Endothelial cell of umbilical vein (primary cell): ENCODE measurements around the gene SH3YL1. TPM values are rescaled to one million over a fixed set of nuclear protein-coding genes. Genes with fewer than 3 reads are reported as not detected.

Experiments used
- BruUV-seq: library from RNA; stranded (reverse); fragments of 400-500 nt; replicated peaks from 2 replicates; lab custom pipeline; 2021; lab: Mats Ljungman, UMichigan
- CTCF ChIA-PET: fragments of 300-600, 350-600 bp; sonication (Branson Sonifier 250); formaldehyde crosslinking; loops from one replicate; lab custom pipeline; 2021; ENCODE audit warnings: antibody characterized with exemption, inconsistent platforms; lab: Charles Lee
- POLR2A ChIA-PET: fragments of 300-600, 350-600 bp; sonication (Branson Sonifier 250); formaldehyde crosslinking; loops from one replicate; lab custom pipeline; 2021; ENCODE audit warnings: antibody characterized with exemption, inconsistent platforms; lab: Charles Lee
- DNase-seq: peaks from one replicate; pipeline ENCODE4 v3.0.0-alpha.2; 2011; ENCODE audit warnings: low read depth, low spot score
- FAIRE-seq: peaks from 2 replicates; lab custom pipeline; 2011; peaks lifted over from hg19 to GRCh38; lab: Jason Lieb, UNC
- H2AFZ ChIP-seq: 2 replicates; pipeline ENCODE4 v1.6.0; 2012; ENCODE audit warnings: low read depth, low read length, control low read depth, inconsistent platforms
- H3K27ac ChIP-seq: 2 replicates; pipeline ENCODE4 v1.5.1; 2011; ENCODE audit warnings: low read depth, mild to moderate bottlenecking, control low read depth, low read length, moderate library complexity; ENCODE audit not compliant: insufficient read depth
- H3K27me3 ChIP-seq, 2 experiments: 2 replicates each; pipeline versions ENCODE4 v1.6.0 to v1.6.1; 2011; ENCODE audit warnings: low read length in 2 of 2, mixed read lengths in 1 of 2; ENCODE audit not compliant: control insufficient read depth in 2 of 2, insufficient read depth in 2 of 2
- H3K36me3 ChIP-seq, 2 experiments: 2 replicates in 1 of 2; 3 replicates in 1 of 2; pipeline ENCODE4 v1.5.1; 2011; ENCODE audit warnings: low read length in 2 of 2, mild to moderate bottlenecking in 1 of 2, moderate library complexity in 1 of 2; ENCODE audit not compliant: control insufficient read depth in 2 of 2, insufficient read depth in 2 of 2; ENCODE audit errors: extremely low read depth in 1 of 2
- H3K4me1 ChIP-seq: 3 replicates; pipeline ENCODE4 v1.5.1; 2011; ENCODE audit warnings: mild to moderate bottlenecking, low read length; ENCODE audit not compliant: control insufficient read depth, insufficient read depth; ENCODE audit errors: extremely low read depth
- H3K4me2 ChIP-seq: 2 replicates; pipeline ENCODE4 v1.6.1; 2011; ENCODE audit warnings: low read length, control low read depth, mixed read lengths; ENCODE audit not compliant: insufficient read depth
- H3K4me3 ChIP-seq, 3 experiments: fragments of 200-600 bp in 1 of 3; sonication (generic), shearing (Covaris generic) in 1 of 3; replicated peaks in 1 of 3; 2 replicates each; pipeline ENCODE4 v1.5.1; 2011 to 2016; ENCODE audit warnings: control low read depth in 3 of 3, low read length in 3 of 3, mild to moderate bottlenecking in 2 of 3, inconsistent platforms in 1 of 3, low read depth in 1 of 3, moderate library complexity in 1 of 3; ENCODE audit not compliant: insufficient read depth in 1 of 3
- H3K79me2 ChIP-seq: 2 replicates; pipeline ENCODE4 v1.6.0; 2012; ENCODE audit warnings: low read length, inconsistent platforms; ENCODE audit not compliant: control insufficient read depth, insufficient read depth
- H3K9ac ChIP-seq: replicated peaks from 2 replicates; pipeline ENCODE3; 2011; ENCODE audit warnings: low read length, control low read depth; ENCODE audit not compliant: insufficient read depth; ENCODE audit errors: extremely low read depth
- H3K9me1 ChIP-seq: replicated peaks from 3 replicates; pipeline ENCODE4 v1.6.0; 2011; ENCODE audit warnings: mild to moderate bottlenecking, low read length; ENCODE audit not compliant: control insufficient read depth, insufficient read depth; ENCODE audit errors: extremely low read depth
- H3K9me3 ChIP-seq: replicated peaks from 2 replicates; pipeline ENCODE4 v1.5.1; 2012; ENCODE audit warnings: low read length, inconsistent platforms; ENCODE audit not compliant: control insufficient read depth, insufficient read depth
- H4K20me1 ChIP-seq: replicated peaks from 2 replicates; pipeline ENCODE3; 2011; ENCODE audit warnings: mild to moderate bottlenecking, low read length; ENCODE audit not compliant: control insufficient read depth, insufficient read depth; ENCODE audit errors: extremely low read depth
- CTCF ChIP-seq, 2 donors: IDR thresholded peaks; 1 replicate in 1 of 2; 2 replicates in 1 of 2; pipeline ENCODE4 v1.5.1; 2011; ENCODE audit warnings: low read length in 2 of 2, mild to moderate bottlenecking in 2 of 2, moderate library complexity in 2 of 2, control low read depth in 1 of 2, inconsistent platforms in 1 of 2, low read depth in 1 of 2; ENCODE audit not compliant: insufficient read depth in 1 of 2; ENCODE audit errors: extremely low read depth in 1 of 2
- EZH2 ChIP-seq: IDR thresholded peaks from 2 replicates; pipeline ENCODE4 v1.6.1; 2012; ENCODE audit warnings: borderline replicate concordance, low read depth, mild to moderate bottlenecking, moderate library complexity, low read length, inconsistent platforms; ENCODE audit not compliant: severe bottlenecking
- FOS ChIP-seq: IDR thresholded peaks from 2 replicates; pipeline ENCODE4 v1.6.1; 2011; ENCODE audit warnings: mild to moderate bottlenecking, low read length, moderate library complexity, borderline replicate concordance; ENCODE audit not compliant: insufficient read depth
- GATA2 ChIP-seq: IDR thresholded peaks from 2 replicates; pipeline ENCODE4 v1.7.0; 2011; ENCODE audit warnings: low read depth, mild to moderate bottlenecking, moderate library complexity, mixed read lengths, low read length; ENCODE audit not compliant: insufficient read length, insufficient read depth
- JUN ChIP-seq: IDR thresholded peaks from 2 replicates; pipeline ENCODE4 v1.6.1; 2011; ENCODE audit warnings: borderline replicate concordance, low read depth; ENCODE audit not compliant: insufficient read length, insufficient read depth
- MAX ChIP-seq: IDR thresholded peaks from 2 replicates; pipeline ENCODE4 v1.6.1; 2011; ENCODE audit not compliant: insufficient read depth, insufficient read length
- MYC ChIP-seq: IDR thresholded peaks from one replicate; pipeline ENCODE4 v1.6.1; 2011; ENCODE audit warnings: mild to moderate bottlenecking, low read depth, low read length
- POLR2A ChIP-seq: IDR thresholded peaks from 2 replicates; pipeline ENCODE4 v1.6.1; 2012; ENCODE audit warnings: low read depth, mild to moderate bottlenecking, control low read depth, low read length
- POLR2AphosphoS5 ChIP-seq: IDR thresholded peaks from 2 replicates; pipeline ENCODE4 v1.6.1; 2012; ENCODE audit warnings: low read depth, mild to moderate bottlenecking, control low read depth, low read length, moderate library complexity; ENCODE audit not compliant: insufficient read depth
- dilution Hi-C: fragments of 300-500 bp; cut with MboI; formaldehyde crosslinking; loops from one replicate; pipeline ENCODE4 v1.15.0; 2019; ENCODE audit warnings: low sequenced_read_pairs; ENCODE audit not compliant: extremely low pct_ligation_motif_present
- intact Hi-C: fragments of 100-400 bp; cut with micrococcal nuclease; formaldehyde crosslinking; loops from one replicate; pipeline ENCODE4 v1.10.0; 2022
- polyA plus RNA-seq, 4 experiments: library from polyadenylated mRNA; depleted of rRNA in 3 of 4; stranded (reverse) in 3 of 4; unstranded in 1 of 4; fragments of >200 nt; gene quantifications; 2 replicates each; pipeline versions ENCODE4 v1.2.1 to v1.2.3, GENCODE V29; 2011 to 2012; ENCODE audit warnings: missing spikeins in 1 of 4
- total RNA-seq: library from RNA; stranded (reverse); gene quantifications from 2 replicates; pipeline ENCODE4 v1.2.3, GENCODE V29; 2021

The SH3YL1 gene
- total and polyA plus RNA-seq, 2 donors (not counting 3 experiments of a cell fraction or from before 2014, with no cell fraction given) = 12.5 to 22.4 TPM

- Histone ChIP-seq H3K27me3 (no peaks in the 10 kb centered on the region), H3K36me3 (peaks cover 0 to 5% of the 10 kb centered on the region in 2 experiments), H3K4me3 (no peak overlapping the region), H3K79me2 (no peaks in the 10 kb centered on the region), H3K27ac (no peak overlapping the region), H4K20me1 (no peaks in the 10 kb centered on the region), H3K9me3 (no peaks in the 10 kb centered on the region), H2AFZ (no peak overlapping the region), H3K9ac (no peak overlapping the region), H3K4me2 (no peak overlapping the region), H3K4me1 (no peaks in the 10 kb centered on the region), H3K9me1 (no peaks in the 10 kb centered on the region)
- ChIA-PET CTCF (no interaction called here), POLR2A (no interaction called here)
- TF ChIP-seq JUN (no peak), MAX (no peak), POLR2AphosphoS5 (no peak), MYC (no peak), CTCF (IDR thresholded peaks at IDR 0.05; ENCODE audit: extremely low read depth in 1 of 2, insufficient read depth in 1 of 2, low read depth in 1 of 2, low read length in 2 of 2) (no peak), GATA2 (no peak), POLR2A (no peak), FOS (no peak), EZH2 (no peak)
- no TSS peak for BruUV-seq
- intact Hi-C loops = no loop called here
- no peak for DNase-seq
- dilution Hi-C loops = no loop called here
- no peak for FAIRE-seq
These were observed 19.3 kb downstream of the SH3YL1 start for GRCh38 chr2:244547-244946.
